Calu3 (cell line): Measurements from ENCODE around the gene CCDC187. TPM values are rescaled to one million over a fixed set of nuclear protein-coding genes. Genes with fewer than 3 reads are reported as not detected.

Source experiments
- BruUV-seq: library from RNA; stranded (reverse); fragments of 400-500 nt; replicated peaks from 2 replicates; lab custom pipeline; 2021; lab: Mats Ljungman, UMichigan
- CTCF ChIA-PET: fragments of 300-600 bp; sonication (Branson Sonifier 250); formaldehyde crosslinking; loops from one replicate; lab custom pipeline; 2022; ENCODE audit warnings: antibody characterized with exemption; lab: Charles Lee
- DNase-seq: peaks from one replicate; pipeline ENCODE4 v3.0.0; 2022
- H3K27ac Mint-ChIP-seq: one replicate; pipeline ENCODE4 v1.8.0; 2022; ENCODE audit warnings: mixed read lengths; ENCODE audit not compliant: unreplicated experiment
- H3K27me3 Mint-ChIP-seq: one replicate; pipeline ENCODE4 v1.8.0; 2022; ENCODE audit warnings: mixed read lengths; ENCODE audit not compliant: unreplicated experiment
- H3K36me3 Mint-ChIP-seq: one replicate; pipeline ENCODE4 v1.8.0; 2022; ENCODE audit warnings: mild to moderate bottlenecking, moderate library complexity, mixed read lengths; ENCODE audit not compliant: insufficient read depth, unreplicated experiment
- H3K4me1 Mint-ChIP-seq: one replicate; pipeline ENCODE4 v1.8.0; 2022; ENCODE audit warnings: mild to moderate bottlenecking, low read depth, mixed read lengths; ENCODE audit not compliant: unreplicated experiment
- H3K4me3 Mint-ChIP-seq: one replicate; pipeline ENCODE4 v1.8.0; 2022; ENCODE audit warnings: mild to moderate bottlenecking, low read depth, moderate library complexity, mixed read lengths; ENCODE audit not compliant: unreplicated experiment
- H3K9me3 Mint-ChIP-seq: one replicate; pipeline ENCODE4 v1.8.0; 2022; ENCODE audit warnings: low read depth, mixed read lengths; ENCODE audit not compliant: unreplicated experiment
- intact Hi-C: fragments of 100-400 bp; cut with micrococcal nuclease; formaldehyde crosslinking; loops from one replicate; pipeline ENCODE4 v1.10.0; 2022; ENCODE audit not compliant: unreplicated experiment
- total RNA-seq: library from RNA; stranded (reverse); gene quantifications from 2 replicates; pipeline ENCODE4 v1.2.3, GENCODE V29; 2022
- TF ChIP-seq, protein P1 (sequence below): fragments of 200-600 bp; IDR thresholded peaks from one replicate; pipeline ENCODE4 v1.8.0; 2022; ENCODE audit warnings: antibody characterized with exemption; ENCODE audit not compliant: unreplicated experiment

The CCDC187 gene
- total RNA-seq, 1 experiment from 2014 or later = 0.73 TPM

DNA sequence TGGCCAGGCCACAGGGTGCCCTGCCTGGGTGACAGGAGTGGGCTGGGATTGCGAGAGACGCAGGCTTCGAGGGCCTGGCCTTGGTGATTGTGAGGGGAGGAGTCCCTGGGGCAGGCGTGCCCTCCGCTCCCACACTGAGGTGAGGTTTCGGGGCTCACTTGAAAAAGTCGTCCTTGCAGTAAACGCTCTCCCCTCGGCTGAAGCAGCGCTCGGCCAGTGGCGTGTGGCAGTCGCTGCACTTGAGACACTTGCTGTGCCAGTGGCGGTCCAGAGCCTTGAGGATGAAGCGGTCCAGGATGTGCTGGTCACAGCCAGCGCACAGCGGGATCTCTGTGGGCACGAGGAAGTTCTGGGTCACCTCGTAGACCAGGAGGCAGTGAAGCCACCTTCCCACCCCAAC is 103.5 kb downstream of the CCDC187 start:
- BruUV-seq = no TSS peak
- intact Hi-C loops = no loop called here
- H3K36me3 Mint-ChIP-seq = peaks cover 7% of the 10 kb centered on the region

More for the DNA sequence above, 103.5 kb downstream of the CCDC187 start:
- DNase-seq = no peak
- CTCF ChIA-PET = no interaction called here
- H3K4me1 Mint-ChIP-seq = peaks cover 9% of the 10 kb centered on the region
- peaks cover 26% of the 10 kb centered on the region for H3K27me3 Mint-ChIP-seq
- H3K4me3 Mint-ChIP-seq = no peak overlapping the region
- TF ChIP-seq, protein P1, sequence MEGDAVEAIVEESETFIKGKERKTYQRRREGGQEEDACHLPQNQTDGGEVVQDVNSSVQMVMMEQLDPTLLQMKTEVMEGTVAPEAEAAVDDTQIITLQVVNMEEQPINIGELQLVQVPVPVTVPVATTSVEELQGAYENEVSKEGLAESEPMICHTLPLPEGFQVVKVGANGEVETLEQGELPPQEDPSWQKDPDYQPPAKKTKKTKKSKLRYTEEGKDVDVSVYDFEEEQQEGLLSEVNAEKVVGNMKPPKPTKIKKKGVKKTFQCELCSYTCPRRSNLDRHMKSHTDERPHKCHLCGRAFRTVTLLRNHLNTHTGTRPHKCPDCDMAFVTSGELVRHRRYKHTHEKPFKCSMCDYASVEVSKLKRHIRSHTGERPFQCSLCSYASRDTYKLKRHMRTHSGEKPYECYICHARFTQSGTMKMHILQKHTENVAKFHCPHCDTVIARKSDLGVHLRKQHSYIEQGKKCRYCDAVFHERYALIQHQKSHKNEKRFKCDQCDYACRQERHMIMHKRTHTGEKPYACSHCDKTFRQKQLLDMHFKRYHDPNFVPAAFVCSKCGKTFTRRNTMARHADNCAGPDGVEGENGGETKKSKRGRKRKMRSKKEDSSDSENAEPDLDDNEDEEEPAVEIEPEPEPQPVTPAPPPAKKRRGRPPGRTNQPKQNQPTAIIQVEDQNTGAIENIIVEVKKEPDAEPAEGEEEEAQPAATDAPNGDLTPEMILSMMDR = no peak
- no peaks in the 10 kb centered on the region for H3K9me3 Mint-ChIP-seq
- no peak overlapping the region for H3K27ac Mint-ChIP-seq

Other genes with a start within 250 kb of the CCDC187 start
- 19.3 and 24.8 TPM in 2 replicates for gene NACC2, start 208.8 kb downstream of the CCDC187 start, total RNA-seq
- 23.9 and 26.3 TPM in 2 replicates for gene TMEM250, start 185.2 kb downstream of the CCDC187 start, total RNA-seq
- gene LHX3, start 99.0 kb downstream of the CCDC187 start, total RNA-seq = not detected in 2 replicates
- 18.9 and 20.5 TPM in 2 replicates for gene QSOX2, start 58.3 kb downstream of the CCDC187 start, total RNA-seq
- 3.9 and 5.7 TPM in 2 replicates for gene GPSM1, start 23.4 kb upstream of the CCDC187 start, total RNA-seq
- gene DNLZ, start 59.6 kb upstream of the CCDC187 start, total RNA-seq = 22.5 and 26.4 TPM in 2 replicates
- 1.2 and 1.6 TPM in 2 replicates for gene CARD9, start 69.6 kb upstream of the CCDC187 start, total RNA-seq
- gene SNAPC4, start 96.1 kb upstream of the CCDC187 start, total RNA-seq = 9.7 and 10.5 TPM in 2 replicates
- gene ENTR1, start 106.5 kb upstream of the CCDC187 start, total RNA-seq = 49.7 and 50.2 TPM in 2 replicates
- gene PMPCA, start 106.6 kb upstream of the CCDC187 start, total RNA-seq = 44.0 and 46.6 TPM in 2 replicates
- 10.9 and 11.3 TPM in 2 replicates for gene INPP5E, start 135.8 kb upstream of the CCDC187 start, total RNA-seq
- 48.9 and 49.6 TPM in 2 replicates for gene SEC16A, start 178.9 kb upstream of the CCDC187 start, total RNA-seq
- 11.7 and 17.7 TPM in 2 replicates for gene NOTCH1, start 242.0 kb upstream of the CCDC187 start, total RNA-seq